HL-60 (cell line): ENCODE results near the gene PLEKHO1.

ENCODE experiments used
- POLR2AphosphoS5 ChIP-seq: IDR thresholded peaks from 2 replicates; pipeline ENCODE4 v1.6.1; 2012; ENCODE audit warnings: low read depth
- REST ChIP-seq: IDR thresholded peaks from 2 replicates; pipeline ENCODE4 v1.6.1; 2012; ENCODE audit warnings: low read depth; ENCODE audit not compliant: insufficient replicate concordance
- TF ChIP-seq, protein P1 (sequence below): IDR thresholded peaks from one replicate; pipeline ENCODE4 v1.5.1; 2011; ENCODE audit warnings: low read length, control low read depth, inconsistent platforms; ENCODE audit not compliant: insufficient read depth

GRCh38 chr1:150207281-150207971 is 57.7 kb downstream of the PLEKHO1 start:
- TF ChIP-seq, protein P1, sequence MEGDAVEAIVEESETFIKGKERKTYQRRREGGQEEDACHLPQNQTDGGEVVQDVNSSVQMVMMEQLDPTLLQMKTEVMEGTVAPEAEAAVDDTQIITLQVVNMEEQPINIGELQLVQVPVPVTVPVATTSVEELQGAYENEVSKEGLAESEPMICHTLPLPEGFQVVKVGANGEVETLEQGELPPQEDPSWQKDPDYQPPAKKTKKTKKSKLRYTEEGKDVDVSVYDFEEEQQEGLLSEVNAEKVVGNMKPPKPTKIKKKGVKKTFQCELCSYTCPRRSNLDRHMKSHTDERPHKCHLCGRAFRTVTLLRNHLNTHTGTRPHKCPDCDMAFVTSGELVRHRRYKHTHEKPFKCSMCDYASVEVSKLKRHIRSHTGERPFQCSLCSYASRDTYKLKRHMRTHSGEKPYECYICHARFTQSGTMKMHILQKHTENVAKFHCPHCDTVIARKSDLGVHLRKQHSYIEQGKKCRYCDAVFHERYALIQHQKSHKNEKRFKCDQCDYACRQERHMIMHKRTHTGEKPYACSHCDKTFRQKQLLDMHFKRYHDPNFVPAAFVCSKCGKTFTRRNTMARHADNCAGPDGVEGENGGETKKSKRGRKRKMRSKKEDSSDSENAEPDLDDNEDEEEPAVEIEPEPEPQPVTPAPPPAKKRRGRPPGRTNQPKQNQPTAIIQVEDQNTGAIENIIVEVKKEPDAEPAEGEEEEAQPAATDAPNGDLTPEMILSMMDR = no peak
- no peak for TF ChIP-seq POLR2AphosphoS5
- no peak for TF ChIP-seq REST
